Kidney glomerular epithelial cell (primary cell): ENCODE results near the gene PDGFA.

ENCODE experiments used
- DNase-seq: peaks from one replicate; lab custom pipeline; 2025; lab: John Stamatoyannopoulos, UW

The PDGFA gene

DNA sequence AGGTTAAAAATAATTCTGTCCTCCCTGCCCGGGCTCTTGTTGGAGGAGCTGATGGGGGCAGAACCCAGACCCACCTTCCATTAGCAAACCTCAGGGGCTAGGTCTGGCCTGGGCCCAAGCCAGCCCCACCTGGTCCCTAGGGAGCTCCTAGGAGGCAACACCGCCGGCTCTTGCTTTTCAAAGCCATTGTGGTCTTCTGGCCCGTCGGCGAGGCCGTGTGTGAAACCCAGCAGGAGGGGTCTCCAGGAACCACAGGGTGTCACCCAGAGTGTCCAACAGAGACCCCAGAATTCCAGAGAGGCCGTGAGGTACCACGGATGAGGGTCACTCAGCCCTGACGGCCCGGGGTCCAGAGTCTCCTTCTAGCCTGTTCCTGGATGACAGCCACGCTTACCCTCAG lies 16.6 kb upstream of the PDGFA start:
- DNase-seq, result no peak

DNA sequence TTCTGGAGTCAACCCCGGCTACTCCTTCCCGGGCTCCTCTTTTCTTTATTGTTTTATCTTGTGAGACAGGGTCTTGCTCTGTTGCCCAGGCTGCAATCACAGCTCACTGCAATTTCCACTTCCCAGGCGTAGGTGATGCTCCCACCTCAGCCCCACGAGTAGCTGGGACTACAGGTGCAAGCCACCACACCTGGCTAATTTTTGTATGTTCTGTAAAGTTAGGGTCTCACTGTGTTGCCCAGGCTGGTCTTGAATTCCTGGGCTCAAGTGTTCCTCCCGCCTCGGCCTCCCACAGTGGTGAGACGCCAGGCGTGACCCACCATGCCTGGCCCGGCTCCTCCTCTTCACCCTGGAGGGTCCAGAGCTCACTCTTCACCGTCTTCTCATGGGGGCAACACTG lies 15.3 kb upstream of the PDGFA start:
- no peak for DNase-seq

DNA sequence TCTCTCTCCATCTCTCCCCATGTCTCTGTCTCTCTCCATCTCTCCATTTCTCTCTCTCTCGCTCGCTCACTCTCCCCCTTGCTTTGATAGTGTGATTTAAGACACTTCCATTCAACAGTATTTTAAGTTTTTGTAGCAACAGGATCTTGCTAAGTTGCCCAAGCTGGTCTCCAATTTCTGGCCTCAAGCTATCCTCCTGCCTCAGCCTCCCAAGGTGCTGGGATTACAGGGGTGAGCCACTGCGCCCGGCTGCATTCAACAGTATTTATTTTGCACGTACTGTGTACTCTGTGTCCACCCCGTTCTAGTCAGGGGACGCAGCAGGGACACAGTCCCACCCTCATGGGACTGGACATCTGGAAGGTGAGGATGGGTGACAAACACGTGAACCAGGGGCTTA lies 14.4 kb upstream of the PDGFA start:
- DNase-seq, result no peak

GRCh38 chr7:533266-533665 lies 13.6 kb upstream of the PDGFA start:
- no peak for DNase-seq

GRCh38 chr7:532379-533143 lies 12.9 kb upstream of the PDGFA start:
- no peak for DNase-seq

- no peak for DNase-seq
Observed at GRCh38 chr7:531777-532176, 12.1 kb upstream of the PDGFA start.

GRCh38 chr7:528451-528850 lies 8.8 kb upstream of the PDGFA start:
- DNase-seq, result no peak

DNA sequence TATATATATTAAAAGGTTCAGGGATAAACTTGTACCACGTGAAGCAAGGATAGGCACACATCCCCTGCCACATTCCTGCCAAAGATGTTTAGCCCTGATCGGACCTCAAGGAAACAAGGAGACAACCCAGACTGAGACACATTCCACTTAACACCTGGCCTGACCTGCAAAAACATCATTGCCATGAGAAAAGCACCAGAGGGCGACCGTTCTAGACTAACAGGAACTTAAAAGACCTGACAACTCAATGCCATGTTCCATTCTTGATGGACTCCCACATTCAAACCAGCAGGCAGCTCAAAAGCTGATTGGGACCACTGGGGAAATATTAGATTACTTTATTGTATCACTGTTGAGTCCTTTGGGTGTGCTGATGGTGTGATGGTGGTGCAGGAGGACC lies 8.1 kb upstream of the PDGFA start:
- DNase-seq, result no peak

DNA sequence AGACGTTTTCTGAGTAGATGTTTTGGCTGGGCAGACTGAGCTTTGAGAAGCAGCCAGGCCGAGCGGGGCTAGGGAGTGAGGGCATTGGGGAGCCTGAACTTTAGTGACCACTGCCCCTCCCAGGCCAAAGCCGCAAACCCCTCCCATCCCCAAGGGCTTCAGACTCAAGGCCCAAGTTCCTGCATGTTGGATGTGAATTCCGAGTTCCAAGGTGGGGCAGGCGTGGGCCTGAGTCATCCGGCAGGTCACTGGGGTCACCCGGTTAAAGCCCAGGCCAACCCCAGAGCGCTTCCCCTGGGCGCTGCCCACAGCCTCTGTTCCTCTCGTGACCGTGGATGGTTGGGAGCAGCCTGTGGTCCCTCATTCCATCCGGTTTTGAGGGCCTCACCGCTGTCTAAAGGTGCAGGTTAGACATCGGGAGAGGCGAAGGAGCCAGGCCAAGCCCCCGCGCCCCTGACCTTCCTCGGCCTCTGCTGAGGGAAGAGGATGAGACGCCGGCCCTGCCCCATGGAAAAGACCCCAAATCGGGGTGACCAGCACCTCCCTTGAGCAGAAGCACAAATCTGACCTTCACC lies 6.9 kb upstream of the PDGFA start:
- no peak for DNase-seq

DNA sequence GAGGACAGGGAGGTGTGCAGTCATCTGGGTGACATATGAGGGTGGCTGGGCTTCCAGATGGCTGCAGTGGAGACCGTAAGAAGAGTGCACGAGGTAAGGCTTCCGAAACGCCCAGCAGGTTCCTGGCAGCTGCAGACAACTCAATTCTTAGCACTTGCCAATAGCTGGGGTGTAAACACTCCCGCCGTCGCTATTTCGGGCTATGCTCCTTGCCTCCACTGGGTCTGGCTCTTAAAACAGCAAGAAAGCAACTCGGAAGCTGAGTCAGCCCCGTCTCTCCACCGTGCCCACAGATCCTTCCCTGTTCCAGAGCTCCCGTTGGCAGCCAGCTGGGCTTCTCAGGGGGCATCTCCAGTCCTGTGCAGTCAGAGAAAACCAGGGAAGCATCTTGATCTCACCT lies 6.1 kb upstream of the PDGFA start:
- DNase-seq, result no peak

GRCh38 chr7:524800-525199 lies 5.2 kb upstream of the PDGFA start:
- DNase-seq, result no peak

- DNase-seq, result no peak
Observed at GRCh38 chr7:523347-524336, 4.0 kb upstream of the PDGFA start.

DNA sequence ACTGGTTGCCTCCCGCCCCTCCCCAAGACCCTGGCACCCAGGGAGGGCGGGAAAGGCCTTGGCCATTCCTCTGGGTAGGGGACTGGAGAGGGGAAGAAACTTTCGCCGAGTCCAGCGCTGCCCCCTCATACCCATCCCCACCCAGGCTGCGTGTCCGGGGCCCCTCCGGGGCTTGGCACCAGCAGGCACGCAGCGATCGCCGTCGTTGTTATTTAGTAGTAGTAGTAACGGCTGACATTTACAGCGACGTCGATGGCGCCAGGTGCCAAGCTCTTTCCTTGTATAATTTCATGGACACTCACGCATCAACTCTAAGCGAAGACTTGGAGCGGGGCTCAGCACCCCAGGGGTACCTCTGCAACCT lies 3.3 kb upstream of the PDGFA start:
- no peak for DNase-seq

- peak; percentile 31 for DNase-seq
Observed at GRCh38 chr7:522071-522950, 2.7 kb upstream of the PDGFA start.

DNA sequence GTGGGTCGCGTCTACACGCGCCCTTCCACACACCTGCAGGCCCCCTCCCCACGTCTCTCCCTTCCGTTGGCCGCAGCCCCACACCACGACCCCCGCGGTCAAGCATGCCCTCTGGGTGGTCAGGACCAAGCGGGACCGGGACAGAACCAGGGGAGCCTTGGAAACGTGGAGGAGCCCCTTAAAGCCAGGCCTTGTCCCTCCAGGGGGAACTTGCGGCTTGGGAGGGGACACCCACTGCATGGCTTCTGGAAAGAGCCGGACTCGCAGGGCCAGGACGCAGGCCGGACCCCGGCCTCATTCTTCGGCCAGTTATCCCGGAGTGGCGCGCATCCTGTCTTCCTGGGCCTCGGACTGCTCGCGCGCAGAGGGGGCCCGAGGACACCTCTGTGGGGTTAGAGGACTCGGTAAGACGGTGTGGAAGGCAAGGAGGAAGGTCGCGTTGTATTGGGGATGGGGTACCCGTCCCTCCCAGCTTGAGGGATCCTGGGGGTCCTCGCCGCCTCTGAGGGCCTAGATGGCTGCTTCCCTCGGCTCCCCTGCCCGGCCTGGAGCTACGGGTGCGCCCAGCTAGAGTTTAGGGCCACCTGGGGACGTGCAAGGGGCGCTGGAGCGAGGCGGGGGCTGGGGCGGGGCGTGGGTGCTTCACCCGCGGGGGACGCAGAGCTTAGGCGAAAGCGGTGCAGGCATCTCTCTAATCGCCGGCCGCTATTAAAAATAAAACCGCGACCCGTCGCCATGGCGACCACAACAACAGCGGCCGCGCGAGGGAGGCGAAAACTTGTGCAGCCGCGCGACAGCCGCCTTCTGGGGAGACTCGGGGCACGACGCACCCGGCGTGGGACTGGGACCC lies 1.8 kb upstream of the PDGFA start:
- DNase-seq, result peak; percentile 32

GRCh38 chr7:520503-521161 lies 986 bp upstream of the PDGFA start:
- DNase-seq, result no peak

GRCh38 chr7:518630-519483 lies 789 bp downstream of the PDGFA start:
- peak; percentile 59 for DNase-seq

DNA sequence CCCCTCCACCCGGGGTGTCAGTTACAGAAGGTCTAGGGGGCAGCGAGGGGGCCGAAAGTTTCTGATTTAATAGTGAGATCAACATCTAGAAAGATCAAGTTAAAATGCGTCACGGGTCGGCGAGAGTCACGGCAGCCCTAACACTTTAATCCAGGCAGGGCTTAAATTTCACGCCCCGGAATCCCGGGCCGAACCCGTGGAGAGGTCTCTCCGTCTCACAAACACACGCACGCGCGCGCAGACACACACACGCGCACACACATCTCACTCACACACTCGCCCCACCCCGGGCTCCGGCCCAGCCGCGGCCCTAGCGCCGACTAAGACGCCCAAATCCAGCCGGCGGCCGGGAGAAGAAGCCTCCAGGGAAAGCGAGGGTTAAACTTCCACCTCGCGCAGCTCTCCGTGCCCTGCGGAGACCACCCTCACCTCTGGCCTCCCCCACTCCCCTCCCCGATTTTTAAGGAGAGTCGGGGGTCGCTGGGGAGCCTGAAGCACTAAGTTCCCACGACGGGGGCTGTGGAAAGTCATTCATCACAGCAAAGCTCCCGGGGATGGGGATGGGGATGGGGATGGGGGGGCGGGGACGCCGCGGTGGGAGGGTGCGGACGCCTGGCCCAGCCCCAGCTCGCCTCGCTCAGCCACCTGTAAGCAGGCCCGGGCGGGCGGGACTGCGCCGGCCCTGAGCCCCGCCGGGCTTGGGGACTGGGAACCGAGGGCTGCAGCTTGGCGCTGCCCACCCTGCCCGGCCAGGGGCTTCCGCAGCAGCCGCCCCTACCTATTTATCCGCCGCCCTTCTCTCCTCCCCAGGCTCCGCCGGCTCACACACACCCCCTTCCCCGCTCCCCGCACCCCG lies 1.6 kb downstream of the PDGFA start:
- DNase-seq, result peak; percentile 18
